K562 (cell line): ENCODE data around the gene DDIT3. TPM values are rescaled to one million over a fixed set of nuclear protein-coding genes. Genes with fewer than 3 reads are reported as not detected.
A peak's percentile ranks its signal among the peaks of the same experiment; 100 is the strongest.

Source experiments
- AFF1 ChIP-seq, 2 experiments: fragments of 450-650 bp; IDR thresholded peaks; 2 replicates each; pipeline ENCODE4 v1.6.1; 2018; ENCODE audit warnings: mild to moderate bottlenecking in 2 of 2, low read depth in 1 of 2; ENCODE audit not compliant: partially characterized antibody in 2 of 2
- ASH1L ChIP-seq: fragments of 450-650 bp; IDR thresholded peaks from 2 replicates; pipeline ENCODE4 v1.6.1; 2018; ENCODE audit warnings: borderline replicate concordance, mild to moderate bottlenecking, low read depth; ENCODE audit not compliant: partially characterized antibody
- ATF7 ChIP-seq: fragments of 450-650 bp; IDR thresholded peaks from 2 replicates; pipeline ENCODE4 v1.7.1; 2014; ENCODE audit warnings: mild to moderate bottlenecking, moderate library complexity
- BRCA1 ChIP-seq, 2 experiments: fragments of 450-650 bp in 1 of 2; sonication (generic) in 1 of 2; formaldehyde crosslinking in 1 of 2; IDR thresholded peaks; 2 replicates each; pipeline versions ENCODE4 v1.5.0 to v1.6.1; 2017 to 2020; ENCODE audit warnings: mild to moderate bottlenecking in 1 of 2, missing genetic modification reagents in 1 of 2
- ESRRA ChIP-seq: fragments of 450-650 bp; IDR thresholded peaks from 2 replicates; pipeline ENCODE4 v1.6.1; 2014; ENCODE audit warnings: low read depth, mild to moderate bottlenecking, moderate library complexity, borderline replicate concordance
- GATA2 ChIP-seq: sonication (generic); formaldehyde crosslinking; IDR thresholded peaks from 2 replicates; pipeline ENCODE4 v1.4.0; 2020; ENCODE audit warnings: mild to moderate bottlenecking, missing genetic modification reagents
- HMBOX1 ChIP-seq: sonication (generic); IDR thresholded peaks from 2 replicates; pipeline ENCODE4 v1.6.1; 2016
- PML ChIP-seq: IDR thresholded peaks from 2 replicates; pipeline ENCODE4 v1.6.1; 2012; ENCODE audit warnings: low read length, inconsistent platforms
- RBM14 ChIP-seq: fragments of 200-400 bp; formaldehyde crosslinking; IDR thresholded peaks from 2 replicates; pipeline ENCODE4 v1.6.1; 2018; ENCODE audit warnings: low read depth, mild to moderate bottlenecking, low read length, moderate library complexity, borderline replicate concordance; ENCODE audit not compliant: insufficient read depth
- SIN3B ChIP-seq: fragments of 450-650 bp; IDR thresholded peaks from 2 replicates; pipeline ENCODE4 v1.6.1; 2017; ENCODE audit warnings: low read depth, mild to moderate bottlenecking, moderate library complexity
- SRSF7 ChIP-seq: fragments of 200-400 bp; formaldehyde crosslinking; optimal IDR thresholded peaks from 2 replicates; pipeline ENCODE3; 2017; ENCODE audit warnings: mild to moderate bottlenecking, low read depth, low read length
- ZBTB11 ChIP-seq, 3 experiments: fragments of 200-800 bp in 1 of 3; fragments of 250-450 bp in 1 of 3; fragments of 450-650 bp in 1 of 3; sonication (Bioruptor Pico) in 1 of 3; sonication (Bioruptor generic) in 1 of 3; formaldehyde crosslinking in 1 of 3; IDR thresholded peaks; 2 replicates each; pipeline versions ENCODE4 v1.6.1 to v1.8.0; 2016 to 2022; ENCODE audit warnings: mild to moderate bottlenecking in 2 of 3, missing genetic modification characterization in 2 of 3, missing compliant biosample characterization in 1 of 3, moderate library complexity in 1 of 3
- ZNF395 ChIP-seq: fragments of 200-800 bp; sonication (Bioruptor generic); IDR thresholded peaks from 2 replicates; pipeline ENCODE4 v1.6.1; 2017; ENCODE audit warnings: missing genetic modification characterization, missing compliant biosample characterization
- ZNF445 ChIP-seq: fragments of 250-450 bp; sonication (Bioruptor Pico); IDR thresholded peaks from 2 replicates; pipeline ENCODE4 v1.4.0; 2020; ENCODE audit warnings: low read depth, mild to moderate bottlenecking, moderate library complexity
- ZNF561 ChIP-seq: fragments of 450-650 bp; formaldehyde crosslinking; conservative IDR thresholded peaks from 2 replicates; pipeline ENCODE4 v1.4.0; 2020; ENCODE audit warnings: mild to moderate bottlenecking, moderate library complexity
- ZNF584 ChIP-seq: fragments of 200-800 bp; sonication (Bioruptor generic); IDR thresholded peaks from 2 replicates; pipeline ENCODE4 v1.6.1; 2016; ENCODE audit warnings: low read depth, mild to moderate bottlenecking, missing genetic modification characterization, missing compliant biosample characterization
- polyA plus RNA-seq, 8 experiments: library from polyadenylated mRNA; depleted of rRNA in 4 of 8; stranded (reverse) in 5 of 8; unstranded in 3 of 8; fragments of >200 nt; fragmentation: Nextera tagmentation in 2 of 8; fragmentation: Illumina TruSeq in 1 of 8; extraction: Ambion mirVana in 2 of 8; extraction: Trizol in 1 of 8; gene quantifications; 2 replicates each; pipeline versions ENCODE4 v1.2.1 to v1.2.3, GENCODE V29; 2011 to 2014; ENCODE audit warnings: inconsistent platforms in 1 of 8, missing spikeins in 1 of 8
- total RNA-seq, 7 experiments: library from RNA; depleted of rRNA in 6 of 7; stranded (reverse); fragments of >200 nt in 6 of 7; fragmentation: Illumina TruSeq in 2 of 7; extraction: Trizol in 2 of 7; gene quantifications; 2 replicates each; pipeline versions ENCODE4 v1.2.1 to v1.2.3, GENCODE V29; 2011 to 2021; ENCODE audit warnings: low replicate concordance in 1 of 7

DDIT3 gene
- total and polyA plus RNA-seq, 9 of the 15 experiments (the other 6 are each of a cell fraction or from before 2014, with no cell fraction given), result 59.1 to 272 (median 89.9) TPM

GRCh38 chr12:57491393-57492280, 28.7 kb downstream of the DDIT3 start (continued):
- TF ChIP-seq SIN3B (no peak), PML (no peak), ASH1L (no peak), AFF1 (IDR thresholded peaks at IDR 0.05; ENCODE audit: low read depth in 1 of 2, partially characterized antibody in 2 of 2) (no peak), ZNF445 (no peak), RBM14 (no peak), SRSF7 (no peak), HMBOX1 (peak; percentile 66; the same call in 1 of the 2 replicates), ATF7 (no peak), ESRRA (no peak), GATA2 (CRISPR knock-in tag) (no peak), ZNF584 (CRISPR knock-in tag) (no peak), ZNF395 (CRISPR knock-in tag) (no peak), ZBTB11 (CRISPR knock-in tag; IDR thresholded peaks at IDR 0.05) (no peak), BRCA1 (IDR thresholded peaks at IDR 0.05) (no peak), BRCA1 (CRISPR knock-in tag; IDR thresholded peaks at IDR 0.05) (no peak), ZNF561 (CRISPR knock-in tag) (no peak)
